Keratinocyte (primary cell): ENCODE measurements around the gene SOX2. TPM values are rescaled to one million over a fixed set of nuclear protein-coding genes. Genes with fewer than 3 reads are reported as not detected.

Source experiments
- DNase-seq: peaks from one replicate; pipeline ENCODE4 v3.0.0-alpha.2; 2011; ENCODE audit warnings: low read depth, missing footprints, low spot score
- FAIRE-seq: peaks from 2 replicates; lab custom pipeline; 2011; peaks lifted over from hg19 to GRCh38; lab: Jason Lieb, UNC
- H2AFZ ChIP-seq: 2 replicates; pipeline ENCODE4 v1.6.0; 2012; ENCODE audit warnings: low read length, control low read depth, inconsistent platforms; ENCODE audit not compliant: control insufficient read depth
- H3K27ac ChIP-seq: 2 replicates; pipeline ENCODE4 v1.5.1; 2011; ENCODE audit warnings: low read length; ENCODE audit not compliant: control insufficient read depth, insufficient read depth
- H3K27me3 ChIP-seq: 3 replicates; pipeline ENCODE4 v1.6.0; 2011; ENCODE audit warnings: low read length; ENCODE audit not compliant: control insufficient read depth, insufficient read depth; ENCODE audit errors: extremely low read depth
- H3K36me3 ChIP-seq, 2 experiments: 2 replicates in 1 of 2; 3 replicates in 1 of 2; pipeline ENCODE4 v1.5.1; 2011; ENCODE audit warnings: low read length in 2 of 2, mild to moderate bottlenecking in 1 of 2; ENCODE audit not compliant: control insufficient read depth in 2 of 2, insufficient read depth in 2 of 2; ENCODE audit errors: extremely low read depth in 1 of 2
- H3K4me1 ChIP-seq: 3 replicates; pipeline ENCODE4 v1.5.1; 2011; ENCODE audit warnings: low read length; ENCODE audit not compliant: control insufficient read depth, insufficient read depth; ENCODE audit errors: extremely low read depth
- H3K4me2 ChIP-seq: 3 replicates; pipeline ENCODE4 v1.6.0; 2011; ENCODE audit warnings: low read depth, low read length; ENCODE audit not compliant: control insufficient read depth, insufficient read depth; ENCODE audit errors: extremely low read depth
- H3K4me3 ChIP-seq, 3 experiments: fragments of 200-600 bp in 1 of 3; sonication (generic) in 1 of 3; 2 replicates in 2 of 3; 3 replicates in 1 of 3; pipeline ENCODE4 v1.5.1; 2011 to 2016; ENCODE audit warnings: low read length in 3 of 3, mild to moderate bottlenecking in 3 of 3, control low read depth in 2 of 3, inconsistent platforms in 1 of 3, low read depth in 1 of 3, mixed read lengths in 1 of 3, mixed run types in 1 of 3, moderate library complexity in 1 of 3; ENCODE audit not compliant: control insufficient read depth in 2 of 3, insufficient read depth in 2 of 3; ENCODE audit errors: extremely low read depth in 1 of 3
- H3K79me2 ChIP-seq: 2 replicates; pipeline ENCODE4 v1.6.0; 2012; ENCODE audit warnings: low read length; ENCODE audit not compliant: control insufficient read depth, insufficient read depth
- H3K9ac ChIP-seq: 3 replicates; pipeline ENCODE4 v1.6.0; 2011; ENCODE audit warnings: low read length; ENCODE audit not compliant: control insufficient read depth, insufficient read depth; ENCODE audit errors: extremely low read depth
- H3K9me1 ChIP-seq: 3 replicates; pipeline ENCODE4 v1.6.0; 2011; ENCODE audit warnings: low read length; ENCODE audit not compliant: control insufficient read depth, insufficient read depth; ENCODE audit errors: extremely low read depth
- H3K9me3 ChIP-seq: 2 replicates; pipeline ENCODE4 v1.5.1; 2012; ENCODE audit warnings: low read depth, low read length; ENCODE audit not compliant: control insufficient read depth
- H4K20me1 ChIP-seq: 3 replicates; pipeline ENCODE4 v1.6.0; 2011; ENCODE audit warnings: low read length; ENCODE audit not compliant: control insufficient read depth, insufficient read depth; ENCODE audit errors: extremely low read depth
- EZH2 ChIP-seq: IDR thresholded peaks from one replicate; pipeline ENCODE4 v1.6.1; 2012; ENCODE audit warnings: inconsistent platforms, mild to moderate bottlenecking, low read length, moderate library complexity
- dilution Hi-C: fragments of 300-500 bp; cut with MboI; formaldehyde crosslinking; loops from one replicate; pipeline ENCODE4 v1.7.0; 2020; ENCODE audit warnings: low sequenced_read_pairs; ENCODE audit not compliant: extremely low pct_ligation_motif_present
- polyA plus RNA-seq, 5 experiments: library from polyadenylated mRNA; depleted of rRNA in 3 of 5; stranded (reverse) in 3 of 5; stranded (forward) in 1 of 5; unstranded in 1 of 5; fragments of >200 nt; gene quantifications; 1 replicate in 1 of 5; 2 replicates in 3 of 5; 3 replicates in 1 of 5; pipeline versions ENCODE4 v1.2.1 to v1.2.3, GENCODE V29; 2011 to 2012; ENCODE audit warnings: missing spikeins in 2 of 5, low read depth in 1 of 5, low replicate concordance in 1 of 5
- TF ChIP-seq, protein P1 (sequence below), 3 experiments: IDR thresholded peaks in 1 of 3; conservative IDR thresholded peaks in 1 of 3; optimal IDR thresholded peaks in 1 of 3; 2 replicates in 2 of 3; 3 replicates in 1 of 3; pipeline versions ENCODE3 to v1.5.1; 2011; ENCODE audit warnings: low read length in 3 of 3, mild to moderate bottlenecking in 3 of 3, moderate library complexity in 2 of 3, control low read depth in 1 of 3, inconsistent platforms in 1 of 3; ENCODE audit not compliant: insufficient read depth in 2 of 3; ENCODE audit errors: extremely low read depth in 1 of 3

Gene SOX2
- polyA plus RNA-seq, 1 donor (not counting 4 experiments of a cell fraction or from before 2014, with no cell fraction given): not detected

DNA sequence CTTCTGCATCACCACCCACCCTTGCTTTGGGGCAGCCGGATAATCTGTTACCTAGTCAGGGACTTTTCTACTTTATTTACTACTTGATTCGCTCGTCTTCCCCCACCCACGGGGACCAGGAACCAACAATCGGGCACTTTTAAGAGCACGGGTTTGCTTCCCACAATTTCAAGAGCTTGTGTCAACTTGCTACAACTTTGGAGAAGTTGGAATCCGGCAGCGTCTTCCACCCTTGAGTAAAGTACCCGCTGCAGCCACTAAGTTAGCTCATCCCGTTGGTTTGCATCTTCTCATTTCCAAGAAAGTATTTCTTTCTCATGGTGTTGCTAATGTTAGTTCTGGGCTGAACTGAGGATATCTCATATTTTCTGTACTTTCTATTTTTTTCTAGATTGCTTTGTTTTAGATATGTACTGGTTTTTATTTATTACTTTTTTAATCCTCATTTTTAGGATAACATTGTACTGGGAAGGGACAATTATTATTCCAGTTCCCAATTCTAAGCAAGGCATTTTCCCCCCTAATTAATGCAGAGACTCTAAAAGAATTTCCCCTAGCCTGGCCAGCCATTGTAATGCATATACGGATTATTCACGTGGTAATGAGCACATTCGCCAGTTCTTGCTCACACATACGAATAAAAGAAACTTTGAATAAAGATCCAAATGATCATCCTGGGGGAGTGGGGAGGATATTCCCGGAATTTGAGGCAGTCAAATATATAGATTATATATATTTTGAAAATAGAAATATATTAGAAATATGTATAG, 4.0 kb downstream of the SOX2 start:
- Histone ChIP-seq H3K9me1 (no peaks in the 10 kb centered on the region), H3K27ac (no peak overlapping the region), H3K4me3 (no peak overlapping the region), H3K27me3 (peaks cover 87% of the 10 kb centered on the region), H2AFZ (no peak overlapping the region), H3K4me1 (peaks cover 7% of the 10 kb centered on the region), H3K4me2 (no peak overlapping the region), H4K20me1 (no peaks in the 10 kb centered on the region), H3K9me3 (no peaks in the 10 kb centered on the region), H3K9ac (no peak overlapping the region), H3K79me2 (no peaks in the 10 kb centered on the region), H3K36me3 (no peaks in the 10 kb centered on the region)
- dilution Hi-C loops: no loop called here
- no peak for DNase-seq
- TF ChIP-seq, protein P1, sequence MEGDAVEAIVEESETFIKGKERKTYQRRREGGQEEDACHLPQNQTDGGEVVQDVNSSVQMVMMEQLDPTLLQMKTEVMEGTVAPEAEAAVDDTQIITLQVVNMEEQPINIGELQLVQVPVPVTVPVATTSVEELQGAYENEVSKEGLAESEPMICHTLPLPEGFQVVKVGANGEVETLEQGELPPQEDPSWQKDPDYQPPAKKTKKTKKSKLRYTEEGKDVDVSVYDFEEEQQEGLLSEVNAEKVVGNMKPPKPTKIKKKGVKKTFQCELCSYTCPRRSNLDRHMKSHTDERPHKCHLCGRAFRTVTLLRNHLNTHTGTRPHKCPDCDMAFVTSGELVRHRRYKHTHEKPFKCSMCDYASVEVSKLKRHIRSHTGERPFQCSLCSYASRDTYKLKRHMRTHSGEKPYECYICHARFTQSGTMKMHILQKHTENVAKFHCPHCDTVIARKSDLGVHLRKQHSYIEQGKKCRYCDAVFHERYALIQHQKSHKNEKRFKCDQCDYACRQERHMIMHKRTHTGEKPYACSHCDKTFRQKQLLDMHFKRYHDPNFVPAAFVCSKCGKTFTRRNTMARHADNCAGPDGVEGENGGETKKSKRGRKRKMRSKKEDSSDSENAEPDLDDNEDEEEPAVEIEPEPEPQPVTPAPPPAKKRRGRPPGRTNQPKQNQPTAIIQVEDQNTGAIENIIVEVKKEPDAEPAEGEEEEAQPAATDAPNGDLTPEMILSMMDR (optimal IDR thresholded peaks at IDR 0.05 in 1 of 3, IDR thresholded peaks at IDR 0.05 in 1 of 3, conservative IDR thresholded peaks at IDR 0.05 in 1 of 3; ENCODE audit: extremely low read depth in 1 of 3, insufficient read depth in 2 of 3, low read length in 3 of 3): no peak
- TF ChIP-seq EZH2: no peak
- FAIRE-seq: no peak

DNA sequence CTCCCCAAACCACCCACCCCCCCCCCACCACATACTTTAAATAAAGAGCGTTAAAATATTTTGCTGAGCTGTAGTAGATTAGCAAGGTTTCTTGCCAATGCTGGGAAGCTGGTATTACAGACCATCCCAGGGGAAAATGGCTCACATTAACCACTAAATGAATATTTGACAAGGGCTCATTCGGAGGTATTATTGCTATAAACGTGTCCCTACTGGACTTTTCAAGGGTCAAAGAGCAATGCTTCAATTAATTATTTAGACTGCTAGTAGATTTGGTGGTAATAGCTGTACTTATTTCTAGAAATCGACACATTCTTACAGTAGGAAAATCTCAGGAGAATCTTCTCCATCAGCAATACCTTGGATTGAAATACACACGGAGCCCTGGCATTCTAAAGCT, 5.2 kb downstream of the SOX2 start:
- no peak overlapping the region for H3K4me3 ChIP-seq
- TF ChIP-seq, protein P1 (optimal IDR thresholded peaks at IDR 0.05 in 1 of 3, IDR thresholded peaks at IDR 0.05 in 1 of 3, conservative IDR thresholded peaks at IDR 0.05 in 1 of 3; ENCODE audit: extremely low read depth in 1 of 3, insufficient read depth in 2 of 3, low read length in 3 of 3): no peak
- TF ChIP-seq EZH2: no peak
- H3K9me3 ChIP-seq: no peaks in the 10 kb centered on the region
- H3K27ac ChIP-seq: no peak overlapping the region
- DNase-seq: no peak
- no peak overlapping the region for H2AFZ ChIP-seq
- no peaks in the 10 kb centered on the region for H4K20me1 ChIP-seq
- no peaks in the 10 kb centered on the region for H3K36me3 ChIP-seq
- dilution Hi-C loops: no loop called here
- H3K9me1 ChIP-seq: no peaks in the 10 kb centered on the region
- peaks cover 91% of the 10 kb centered on the region for H3K27me3 ChIP-seq
- no peak overlapping the region for H3K4me2 ChIP-seq
- FAIRE-seq: no peak
- no peaks in the 10 kb centered on the region for H3K79me2 ChIP-seq
- H3K4me1 ChIP-seq: no peaks in the 10 kb centered on the region
- no peak overlapping the region for H3K9ac ChIP-seq
